Endothelial cell of hepatic sinusoid (primary cell): Measurements from ENCODE around the gene IFNGR2.

Experiments
- in situ Hi-C: cut with HindIII; loops from 2 replicates; pipeline ENCODE4 v1.10.0; 2017; ENCODE audit warnings: low sequenced_read_pairs

IFNGR2 gene

GRCh38 chr21:33479679-33480480 is 76.7 kb downstream of the IFNGR2 start, which contains the start of gene TMEM50B:
Gene TMEM50B, minus strand, starts transcription at chr21:33479974. Its CDS starts 11,089 bp downstream, at chr21:33468885.
- in situ Hi-C loops, result no loop called here

GRCh38 chr21:33480481-33481103 is 77.4 kb downstream of the IFNGR2 start:
- in situ Hi-C loops, result no loop called here

GRCh38 chr21:33481314-33481943 is 78.2 kb downstream of the IFNGR2 start:
- in situ Hi-C loops, result no loop called here
